ENCODE data around the gene HLA-E. TPM values are rescaled to one million over a fixed set of nuclear protein-coding genes. Genes with fewer than 3 reads are reported as not detected.
A peak's percentile ranks its signal among the peaks of the same experiment; 100 is the strongest.

The HLA-E gene
- total and polyA plus RNA-seq, 2 of the 13 experiments (the other 11 are each of a cell fraction or from before 2014, with no cell fraction given), result 45.2 to 90.4 TPM

DNA sequence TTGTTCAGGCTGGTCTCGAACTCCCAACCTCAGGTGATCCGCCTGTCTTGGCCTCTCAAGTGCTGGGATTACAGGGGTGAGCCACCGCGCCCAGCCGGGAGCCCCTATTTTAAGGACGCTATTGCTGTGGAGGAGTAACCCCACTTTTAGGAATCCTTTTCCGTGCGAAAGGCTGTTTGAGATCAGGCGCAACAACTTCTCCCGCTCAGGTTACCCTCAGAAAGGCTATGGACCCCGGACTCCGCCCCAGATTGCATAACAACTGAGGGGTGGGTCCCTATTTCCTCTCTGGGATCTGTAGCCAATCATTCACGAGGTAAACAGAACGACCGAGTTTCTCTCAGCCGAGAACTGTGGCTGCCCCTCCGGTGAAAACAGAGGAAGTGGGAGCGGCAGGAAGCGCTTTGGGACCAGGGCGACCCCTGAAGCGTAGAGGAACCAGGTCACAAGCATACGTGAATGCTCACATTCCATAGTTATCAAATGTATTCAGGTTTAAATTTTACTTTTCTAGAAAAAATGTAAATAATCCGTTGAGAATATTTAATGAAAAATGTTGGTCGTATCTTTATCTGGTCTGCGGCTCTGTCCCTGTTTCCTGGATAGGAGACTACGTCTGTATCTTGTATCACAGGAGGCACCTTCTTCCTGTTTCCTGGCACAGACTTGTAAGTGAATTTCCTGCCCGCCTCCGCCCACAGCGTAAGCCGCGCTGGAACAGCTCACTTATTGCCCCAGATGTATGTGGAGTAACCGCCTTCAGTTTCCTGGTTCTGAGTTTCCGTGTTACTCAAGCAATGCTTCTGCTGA is 26.8 kb downstream of the HLA-E start (continued):
- TF ChIP-seq BORCS8-MEF2B (CRISPR knock-in tag; IDR thresholded peaks at IDR 0.05), result no peak
- no peak for TF ChIP-seq CBX1 (IDR thresholded peaks at IDR 0.05; ENCODE audit: low read depth)
- TF ChIP-seq ZNF383 (CRISPR knock-in tag; IDR thresholded peaks at IDR 0.05; ENCODE audit: borderline replicate concordance), result no peak
- TF ChIP-seq ZNF138 (CRISPR knock-in tag; IDR thresholded peaks at IDR 0.05; ENCODE audit: low read depth), result no peak
- TF ChIP-seq ZBTB7B (CRISPR knock-in tag; IDR thresholded peaks at IDR 0.05), result peak; percentile 99
- peak; percentile 57; the same call in 1 of the 2 replicates for TF ChIP-seq TRIM24 (CRISPR knock-in tag; IDR thresholded peaks at IDR 0.05)
- TF ChIP-seq, protein P1, sequence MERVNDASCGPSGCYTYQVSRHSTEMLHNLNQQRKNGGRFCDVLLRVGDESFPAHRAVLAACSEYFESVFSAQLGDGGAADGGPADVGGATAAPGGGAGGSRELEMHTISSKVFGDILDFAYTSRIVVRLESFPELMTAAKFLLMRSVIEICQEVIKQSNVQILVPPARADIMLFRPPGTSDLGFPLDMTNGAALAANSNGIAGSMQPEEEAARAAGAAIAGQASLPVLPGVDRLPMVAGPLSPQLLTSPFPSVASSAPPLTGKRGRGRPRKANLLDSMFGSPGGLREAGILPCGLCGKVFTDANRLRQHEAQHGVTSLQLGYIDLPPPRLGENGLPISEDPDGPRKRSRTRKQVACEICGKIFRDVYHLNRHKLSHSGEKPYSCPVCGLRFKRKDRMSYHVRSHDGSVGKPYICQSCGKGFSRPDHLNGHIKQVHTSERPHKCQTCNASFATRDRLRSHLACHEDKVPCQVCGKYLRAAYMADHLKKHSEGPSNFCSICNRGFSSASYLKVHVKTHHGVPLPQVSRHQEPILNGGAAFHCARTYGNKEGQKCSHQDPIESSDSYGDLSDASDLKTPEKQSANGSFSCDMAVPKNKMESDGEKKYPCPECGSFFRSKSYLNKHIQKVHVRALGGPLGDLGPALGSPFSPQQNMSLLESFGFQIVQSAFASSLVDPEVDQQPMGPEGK (CRISPR knock-in tag; IDR thresholded peaks at IDR 0.05), result peak; percentile 31; the same call in 1 of the 2 replicates
- no peak for TF ChIP-seq FOSL1 (CRISPR knock-in tag; IDR thresholded peaks at IDR 0.05; ENCODE audit: borderline replicate concordance)
- no peak for TF ChIP-seq JUNB (CRISPR knock-in tag; IDR thresholded peaks at IDR 0.05; ENCODE audit: borderline replicate concordance)
- TF ChIP-seq ZBTB20 (CRISPR knock-in tag; IDR thresholded peaks at IDR 0.05; ENCODE audit: borderline replicate concordance, low read depth), result no peak
- no peak for TF ChIP-seq ZNF101 (CRISPR knock-in tag; IDR thresholded peaks at IDR 0.05; ENCODE audit: borderline replicate concordance, low read depth)
- peak; percentile 64; the same call in 1 of the 2 replicates for TF ChIP-seq ATF1 (CRISPR knock-in tag; IDR thresholded peaks at IDR 0.05)
- no peak for TF ChIP-seq ZBTB40 (IDR thresholded peaks at IDR 0.05)
- TF ChIP-seq ZBTB40 (CRISPR knock-in tag; IDR thresholded peaks at IDR 0.05), result peak; percentile 64; the same call in 1 of the 2 replicates
- 0 out of 2 replicates have a peak, but pooled peaks have one; percentile 75 for TF ChIP-seq ZNF766 (CRISPR knock-in tag; IDR thresholded peaks at IDR 0.05; ENCODE audit: borderline replicate concordance)
- TF ChIP-seq, protein P2, sequence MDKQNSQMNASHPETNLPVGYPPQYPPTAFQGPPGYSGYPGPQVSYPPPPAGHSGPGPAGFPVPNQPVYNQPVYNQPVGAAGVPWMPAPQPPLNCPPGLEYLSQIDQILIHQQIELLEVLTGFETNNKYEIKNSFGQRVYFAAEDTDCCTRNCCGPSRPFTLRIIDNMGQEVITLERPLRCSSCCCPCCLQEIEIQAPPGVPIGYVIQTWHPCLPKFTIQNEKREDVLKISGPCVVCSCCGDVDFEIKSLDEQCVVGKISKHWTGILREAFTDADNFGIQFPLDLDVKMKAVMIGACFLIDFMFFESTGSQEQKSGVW (CRISPR knock-in tag; IDR thresholded peaks at IDR 0.05; ENCODE audit: borderline replicate concordance), result no peak; the same call in 1 of the 2 replicates
